CD1c-positive myeloid dendritic cell (primary cell): ENCODE results near the gene DPP10.
"Not testable (repeated sequence)": the region's sequence is repeated elsewhere in the genome, so short reads cannot be mapped to it uniquely, and the experiment has no call there.

Source experiments
- DNase-seq: peaks from one replicate; pipeline ENCODE4 v3.0.0-alpha.2; 2016; ENCODE audit errors: extremely low spot score

The DPP10 gene

DNA sequence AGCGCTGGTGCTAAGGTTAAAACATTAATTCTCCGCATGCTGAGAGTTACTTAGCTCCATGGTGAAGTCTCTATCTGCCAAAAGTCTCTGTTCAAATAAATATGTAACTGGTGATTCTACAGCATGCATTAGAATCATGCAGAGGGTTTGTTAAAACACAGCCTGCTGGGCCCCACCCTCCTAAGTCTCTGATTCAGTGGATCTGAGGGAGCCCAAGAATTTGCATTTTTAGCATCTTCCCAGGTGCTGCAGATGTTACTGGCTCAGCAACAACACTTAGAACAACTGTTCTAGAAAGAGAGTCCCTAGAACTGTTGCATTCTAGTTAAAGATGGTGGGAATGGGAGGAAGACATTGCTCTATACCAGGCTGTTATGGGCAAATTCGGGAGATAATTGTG, 73.4 kb downstream of the DPP10 start:
- no peak for DNase-seq

DNA sequence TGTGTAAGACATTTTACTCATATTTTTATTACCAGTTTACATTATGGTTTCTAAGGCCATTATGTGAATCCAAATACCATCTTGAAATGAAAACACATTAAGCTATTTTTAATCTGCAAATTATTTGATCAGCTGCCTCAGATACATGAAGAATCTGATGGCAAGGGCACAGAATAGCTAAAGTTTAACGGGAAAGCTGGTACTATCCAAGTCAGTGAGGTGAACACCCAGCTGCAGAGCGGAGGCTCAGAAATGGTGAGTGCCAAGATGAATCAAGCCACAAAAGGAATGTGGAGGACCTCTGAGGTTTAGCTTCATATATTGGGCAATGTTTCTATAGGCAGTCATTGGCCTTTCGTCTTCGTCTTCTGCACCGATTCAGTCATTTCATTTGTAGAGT, 75.1 kb downstream of the DPP10 start:
- DNase-seq: no peak

DNA sequence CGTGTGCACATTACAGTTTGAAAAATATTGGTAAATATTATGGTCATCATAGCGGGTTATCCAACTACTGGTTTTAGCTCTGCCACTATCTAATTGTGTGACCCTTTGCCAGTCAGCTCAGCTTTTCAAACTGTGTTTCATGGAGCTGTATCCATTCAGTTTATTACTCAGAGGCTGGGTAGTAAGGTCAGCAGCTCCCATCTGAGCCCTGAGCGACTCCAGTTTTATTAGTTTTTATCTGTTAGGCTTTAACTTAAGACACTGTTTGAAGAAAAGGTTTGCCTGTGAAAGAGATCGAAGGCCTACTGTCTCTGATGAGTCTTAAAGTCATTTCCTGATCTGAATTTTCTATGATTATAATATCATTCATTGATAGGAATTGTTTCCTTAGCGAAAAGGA, 76.3 kb downstream of the DPP10 start:
- no peak for DNase-seq

DNA sequence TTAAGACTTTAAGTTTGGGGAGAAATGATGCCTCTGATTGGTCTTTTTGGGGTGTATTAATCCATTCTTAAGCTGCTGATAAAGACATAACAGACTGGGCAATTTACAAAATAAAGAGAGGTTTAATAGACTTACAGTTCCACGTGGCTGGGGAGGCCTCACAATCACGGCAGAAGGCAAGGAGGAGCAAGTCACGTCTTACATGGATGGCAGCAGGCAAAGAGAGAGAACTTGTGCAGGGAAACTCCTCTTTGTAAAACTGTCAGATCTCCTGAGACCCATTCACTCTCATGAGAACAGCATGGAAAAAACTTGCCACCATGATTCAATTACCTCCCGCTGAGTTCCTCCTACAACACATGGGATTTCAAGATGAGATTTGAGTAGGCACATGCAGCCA, 80.2 kb downstream of the DPP10 start:
- not testable (repeated sequence) for DNase-seq

DNA sequence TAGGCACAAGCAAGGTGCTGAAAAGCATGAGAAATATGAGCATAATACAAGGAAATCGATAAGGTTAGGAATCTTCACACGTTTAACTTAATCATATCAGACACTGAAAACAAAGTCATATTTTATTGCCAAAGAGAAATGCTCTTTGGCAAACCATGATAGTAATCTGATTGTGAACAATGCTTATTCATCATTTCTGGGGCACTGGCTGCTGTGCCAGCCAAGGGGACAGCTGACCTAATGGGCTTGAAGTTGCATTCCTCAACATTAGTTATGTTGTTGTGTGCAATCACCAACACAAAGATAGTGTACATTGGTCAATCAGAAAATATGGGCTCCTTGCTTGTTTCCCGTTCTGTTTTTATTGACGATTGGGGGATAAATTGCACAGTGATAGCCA, 83.5 kb downstream of the DPP10 start:
- DNase-seq: no peak

DNA sequence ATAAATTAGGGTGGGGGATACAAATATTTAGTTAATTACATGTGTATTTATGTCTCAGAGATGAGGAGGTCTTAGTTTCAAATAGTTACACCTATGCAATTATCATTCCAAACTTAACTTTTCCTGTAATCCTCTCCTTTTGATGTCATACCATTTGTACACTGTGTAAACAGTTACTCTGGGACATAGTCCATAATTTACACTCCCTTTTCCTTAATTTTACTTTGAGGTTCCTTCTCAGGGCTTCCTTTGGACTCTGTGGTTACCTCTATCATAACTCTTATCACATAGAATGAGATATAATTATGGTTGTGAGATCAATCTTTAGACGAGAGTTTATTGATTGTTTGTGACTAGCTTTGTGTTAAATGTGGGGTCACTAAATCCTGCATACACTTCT, 84.4 kb downstream of the DPP10 start:
- no peak for DNase-seq

DNA sequence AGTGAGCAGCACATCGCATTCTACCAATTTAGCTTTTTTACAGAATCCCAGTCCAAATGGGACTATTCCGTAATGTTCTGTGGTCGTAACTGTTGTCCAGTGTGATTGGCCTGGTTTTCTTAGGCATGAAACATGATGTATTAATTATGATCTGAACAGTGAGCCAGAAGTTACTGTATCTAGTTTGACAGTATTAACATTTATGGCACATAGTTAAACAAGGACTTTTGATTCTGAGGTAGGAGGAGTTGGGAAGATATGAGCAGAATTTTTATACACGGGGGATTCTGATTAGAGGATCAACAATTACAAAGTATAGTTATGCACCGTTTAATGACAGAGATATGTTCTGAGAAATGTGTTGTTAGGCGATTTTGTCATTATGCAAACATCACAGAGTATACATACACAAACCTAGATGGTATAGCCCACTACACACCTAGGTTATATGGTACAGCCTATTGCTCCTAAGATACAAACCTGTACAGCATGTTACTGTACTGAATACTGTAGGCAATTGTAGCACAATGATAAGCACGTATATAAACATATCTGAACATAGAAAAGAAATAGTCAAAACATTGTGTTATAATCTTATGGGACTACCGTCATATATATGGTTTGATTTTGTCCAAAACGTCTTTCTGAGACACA, 85.0 kb downstream of the DPP10 start:
- DNase-seq: no peak

DNA sequence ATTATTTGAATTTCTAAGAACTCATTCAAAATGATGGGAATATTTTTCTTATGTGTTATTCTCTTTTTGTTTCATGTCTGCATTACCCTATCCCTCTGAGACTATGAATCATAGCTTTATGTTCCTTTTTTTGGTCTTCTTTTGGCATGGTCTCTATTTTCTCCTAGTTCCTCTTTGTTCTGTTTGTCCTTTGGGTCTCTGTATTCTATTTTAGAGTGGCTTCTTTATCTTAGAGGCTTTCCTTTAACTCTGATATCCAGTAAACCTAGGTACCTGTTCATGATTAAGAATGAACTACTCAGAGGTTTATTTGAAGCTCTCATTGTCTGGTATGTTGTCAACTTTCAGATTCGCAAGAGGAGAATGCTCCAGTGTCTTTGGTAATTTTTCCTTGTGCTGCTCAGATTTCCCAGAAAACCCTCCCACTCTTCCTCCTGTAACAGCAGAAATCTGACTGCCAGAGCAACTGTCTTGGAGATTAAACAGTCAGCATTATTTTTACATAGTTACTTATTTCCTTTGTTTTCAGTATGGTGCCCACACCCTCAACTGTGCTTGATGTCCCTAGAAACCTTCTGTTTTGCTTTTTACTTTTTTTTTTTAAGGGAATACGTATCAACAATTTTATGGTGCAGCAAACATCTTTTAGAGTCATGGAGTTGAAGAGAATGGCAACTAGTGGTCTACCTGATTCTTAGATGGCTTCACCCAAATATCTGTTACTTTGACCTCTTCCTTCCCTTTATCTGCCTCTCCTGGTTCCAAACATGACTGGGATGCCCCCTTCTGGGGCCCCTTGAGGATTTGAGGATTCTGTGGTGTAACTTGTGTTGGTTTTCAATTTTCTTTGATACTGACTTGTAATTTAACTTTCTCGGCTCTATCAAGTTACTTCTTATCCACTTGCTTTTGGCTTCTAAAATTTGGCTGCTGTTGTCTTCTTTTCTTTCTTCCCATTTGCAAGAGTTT, 92.0 kb downstream of the DPP10 start:
- DNase-seq: peak; percentile 11

DNA sequence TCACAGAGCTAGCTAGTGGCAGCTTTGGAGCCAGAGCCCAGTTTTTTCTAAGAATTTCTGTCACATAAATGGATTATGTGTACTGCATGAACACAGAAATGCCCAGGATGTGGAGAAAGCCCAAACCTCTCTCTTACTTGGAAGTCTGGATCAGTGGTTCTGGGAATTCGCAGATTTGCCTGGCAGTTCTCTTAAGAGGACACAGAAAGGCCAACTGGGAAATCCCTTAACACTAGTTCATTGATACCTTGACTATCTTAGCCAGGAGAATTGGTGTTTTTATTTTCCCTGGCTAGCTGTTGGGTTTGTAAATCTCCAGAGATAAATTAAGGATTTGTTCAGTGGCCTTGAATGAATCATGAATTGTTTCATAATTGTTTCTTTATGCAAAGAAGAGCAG, 95.3 kb downstream of the DPP10 start:
- no peak for DNase-seq

DNA sequence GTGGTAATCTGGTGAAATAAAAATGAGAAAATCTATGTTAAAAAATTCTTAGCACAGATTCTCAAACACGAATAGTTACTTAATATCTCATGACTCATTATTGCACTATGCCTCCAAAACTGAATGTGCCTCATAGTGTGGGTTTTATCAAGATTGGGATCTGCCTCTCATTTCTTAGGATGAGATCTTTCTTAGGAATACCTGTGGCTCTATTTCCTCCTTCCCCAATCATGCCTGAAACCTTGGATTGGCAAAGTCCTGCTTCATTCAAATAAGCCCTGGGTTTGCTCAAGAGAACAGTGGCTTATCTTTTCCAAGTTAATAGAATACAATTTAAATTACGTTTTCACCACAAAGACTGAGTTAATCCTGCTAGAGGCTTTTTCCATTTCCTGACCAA, 100.3 kb downstream of the DPP10 start:
- no peak for DNase-seq

DNA sequence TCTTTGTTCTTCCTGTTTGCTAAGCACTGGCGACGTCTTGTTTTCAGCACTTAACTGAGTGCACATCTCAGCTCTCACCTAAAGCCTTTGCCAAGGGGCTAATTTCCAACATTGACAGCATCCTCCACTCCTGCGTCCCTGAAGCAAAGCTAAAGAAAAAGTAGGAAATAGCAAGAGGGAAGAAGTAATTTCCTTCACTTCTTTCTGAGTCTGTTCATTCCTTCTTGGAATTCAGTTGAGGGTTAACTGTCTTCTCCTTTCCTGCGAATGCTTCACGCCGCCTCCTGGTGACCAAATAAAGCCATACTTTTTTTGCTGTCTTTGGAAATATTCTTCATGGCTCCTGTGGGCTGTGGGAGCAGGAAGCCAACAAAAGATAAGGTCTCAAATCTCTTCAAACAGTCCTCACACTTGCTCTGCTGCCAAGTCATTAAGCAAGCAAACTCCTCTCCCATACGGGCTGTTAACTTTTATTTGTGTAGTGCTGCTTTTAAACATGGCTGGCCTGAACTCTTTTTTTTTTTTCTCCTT, 100.9 kb downstream of the DPP10 start:
- DNase-seq: no peak

DNA sequence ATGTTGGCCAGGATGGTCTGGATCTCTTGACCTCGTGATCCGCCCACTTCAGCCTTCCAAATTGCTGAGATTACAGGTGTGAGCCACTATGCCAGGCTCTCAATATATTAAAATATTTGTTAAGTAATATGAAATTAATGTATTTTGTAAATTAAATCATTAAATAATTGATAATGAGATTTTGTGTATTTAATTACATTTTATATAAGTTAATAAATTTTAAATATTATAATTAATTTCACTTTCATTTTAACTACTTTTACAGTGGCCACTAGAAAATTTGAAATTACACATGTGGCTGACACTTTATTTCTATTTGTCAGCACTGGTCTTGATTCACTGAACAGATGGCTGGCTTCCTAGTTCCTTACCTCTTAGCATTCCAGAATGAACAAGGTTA, 102.6 kb downstream of the DPP10 start:
- no peak for DNase-seq

DNA sequence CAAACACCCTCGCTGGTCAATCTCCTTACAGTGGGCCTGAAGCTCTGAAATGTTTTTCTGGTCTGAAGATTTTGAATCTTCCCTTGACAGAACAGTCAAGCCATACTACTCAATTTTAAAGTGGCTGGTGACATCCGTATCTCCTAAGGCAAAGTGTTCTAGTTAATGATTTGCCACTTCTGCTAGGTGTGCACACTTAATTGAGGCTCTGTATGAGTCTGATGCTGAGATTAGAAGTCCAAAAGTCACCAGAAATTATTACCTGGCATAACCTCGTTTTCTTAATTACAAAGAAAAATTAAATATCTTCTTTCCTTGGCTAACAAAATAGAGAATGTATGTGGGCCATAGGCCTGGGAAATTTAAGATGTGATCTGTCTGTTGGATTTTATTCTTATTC, 104.1 kb downstream of the DPP10 start:
- DNase-seq: no peak

DNA sequence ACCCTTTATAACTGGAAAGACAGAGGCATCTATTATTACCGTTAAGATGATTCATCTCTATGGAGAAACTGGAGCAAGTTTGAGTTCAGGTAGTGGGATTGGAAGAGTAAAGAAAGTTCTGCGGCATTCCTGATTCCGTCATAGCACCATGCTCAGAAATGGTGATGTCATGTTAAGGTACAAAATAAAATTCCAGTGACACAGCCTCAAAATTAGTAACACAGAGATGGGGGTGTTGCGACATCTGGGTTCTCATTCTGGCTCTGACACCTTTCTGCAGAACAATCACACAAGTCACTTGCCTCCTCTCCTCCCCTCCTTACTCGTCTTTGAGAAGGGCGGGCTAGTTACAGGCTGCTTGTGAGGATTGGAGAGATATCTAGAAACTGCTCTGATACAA, 105.7 kb downstream of the DPP10 start:
- DNase-seq: no peak

DNA sequence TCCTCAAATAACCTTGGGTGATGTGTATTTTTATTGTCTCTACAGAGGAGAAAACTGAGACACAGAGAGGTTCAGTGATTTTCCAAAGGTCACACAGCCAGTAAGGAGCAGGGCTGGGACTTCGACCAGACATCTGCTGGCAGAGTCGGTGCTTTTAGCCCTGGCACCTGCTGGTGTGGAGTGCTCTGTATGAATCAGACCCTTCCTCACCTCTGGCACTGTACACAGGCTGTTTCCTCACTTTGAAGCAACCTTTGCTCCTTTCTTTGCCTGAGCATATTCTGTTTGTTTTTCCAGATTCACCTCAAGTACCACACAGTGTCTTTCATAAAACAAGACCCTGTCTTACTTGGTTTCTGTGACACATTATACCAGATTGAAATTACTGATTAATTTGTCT, 107.9 kb downstream of the DPP10 start:
- no peak for DNase-seq

DNA sequence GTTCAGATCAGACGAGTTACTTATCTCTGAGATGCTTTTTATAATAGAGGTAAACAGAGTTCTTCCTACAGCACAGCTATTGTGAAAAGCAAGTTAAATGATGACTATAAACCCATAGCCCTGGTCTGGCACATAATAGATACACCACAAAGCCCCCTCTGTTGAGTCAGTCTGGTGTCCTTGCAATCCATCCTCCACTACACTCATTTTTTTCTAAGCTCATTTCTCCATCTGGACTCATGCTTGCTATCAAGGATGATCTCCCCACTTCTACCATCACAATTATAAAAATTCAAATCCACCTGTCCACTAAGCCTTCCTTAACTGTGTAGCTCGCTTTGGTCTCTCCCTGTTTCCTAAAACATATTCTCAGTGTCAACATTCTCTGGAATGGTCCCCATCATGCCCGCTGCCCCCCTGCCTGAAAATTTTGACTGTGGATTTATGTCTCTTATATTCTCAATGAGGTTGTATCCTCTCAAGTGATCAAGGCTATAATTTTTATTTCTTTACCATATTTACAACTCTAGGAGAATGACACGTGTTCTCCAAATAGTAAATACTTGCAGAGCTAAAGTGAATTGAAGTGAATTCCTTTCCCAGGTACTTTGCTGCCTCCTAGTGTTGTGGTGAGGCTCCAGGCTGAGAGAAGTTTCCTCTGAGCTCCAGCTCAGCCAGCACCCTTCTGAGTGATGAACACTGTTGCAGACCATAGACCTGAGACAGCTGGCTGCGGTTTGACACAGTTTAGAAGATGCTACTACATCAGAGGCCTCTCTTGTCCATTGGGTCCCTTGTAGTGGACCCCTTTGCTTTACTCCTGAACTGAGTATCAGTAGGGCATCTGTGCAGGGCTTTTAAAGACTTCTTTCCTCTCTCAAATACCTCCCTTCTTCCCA, 108.7 kb downstream of the DPP10 start:
- DNase-seq: peak; percentile 24

DNA sequence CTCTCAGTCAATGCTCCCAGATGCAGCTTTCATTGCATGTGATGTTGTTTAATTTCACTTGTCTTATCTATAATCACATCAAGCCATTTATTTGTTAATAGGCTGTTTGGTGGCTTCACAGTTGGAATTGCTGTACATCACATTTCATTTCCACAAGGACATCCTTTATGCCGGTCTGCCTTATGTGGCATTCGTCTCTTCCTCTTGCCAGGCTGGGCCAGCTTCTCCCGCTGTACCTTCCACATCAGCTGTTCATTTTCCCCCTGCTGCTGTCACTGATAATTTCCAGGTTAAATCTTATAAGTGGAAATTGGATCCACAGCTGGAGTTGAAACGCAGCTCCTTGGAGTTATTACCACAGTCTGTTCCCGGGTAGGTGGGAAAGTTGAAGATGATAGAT, 110.6 kb downstream of the DPP10 start:
- DNase-seq: no peak

DNA sequence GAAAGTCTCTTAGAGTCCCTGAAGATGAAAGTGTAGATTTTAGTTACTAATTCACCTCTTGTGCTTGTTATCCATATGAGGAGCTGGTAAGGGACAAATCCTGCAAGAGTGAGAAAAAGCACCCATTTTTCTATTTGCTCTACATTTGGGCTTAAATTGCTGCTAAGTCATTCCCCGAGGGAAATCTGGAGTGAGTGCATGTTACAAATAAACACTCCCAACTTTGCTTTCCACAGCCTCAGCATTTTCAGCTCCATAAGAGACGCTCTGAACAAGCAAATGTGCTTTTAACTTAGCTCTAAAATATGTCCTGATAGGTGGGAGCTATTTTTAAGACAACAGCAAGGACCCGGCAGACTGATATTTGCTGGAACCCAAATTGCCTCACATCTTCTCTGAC, 126.7 kb downstream of the DPP10 start:
- DNase-seq: no peak

DNA sequence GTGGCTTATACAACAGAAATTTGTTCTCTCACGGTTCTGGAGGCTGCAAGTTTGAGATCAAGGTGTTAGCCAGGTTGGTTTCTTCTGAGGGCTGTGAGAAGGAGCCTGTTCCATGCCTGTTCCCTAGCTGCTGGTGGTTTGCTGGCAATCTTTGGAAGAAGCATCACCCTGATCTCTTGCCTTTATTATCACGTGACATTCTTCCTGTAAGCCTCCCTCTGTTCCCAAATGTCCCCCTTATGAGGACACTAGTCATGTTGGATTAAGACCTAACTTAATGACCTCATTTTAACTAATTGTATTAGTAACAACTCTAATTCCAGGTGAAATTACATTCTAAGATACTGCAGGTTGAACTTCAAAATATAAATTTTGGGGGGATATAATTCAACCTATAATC, 135.2 kb downstream of the DPP10 start:
- no peak for DNase-seq

DNA sequence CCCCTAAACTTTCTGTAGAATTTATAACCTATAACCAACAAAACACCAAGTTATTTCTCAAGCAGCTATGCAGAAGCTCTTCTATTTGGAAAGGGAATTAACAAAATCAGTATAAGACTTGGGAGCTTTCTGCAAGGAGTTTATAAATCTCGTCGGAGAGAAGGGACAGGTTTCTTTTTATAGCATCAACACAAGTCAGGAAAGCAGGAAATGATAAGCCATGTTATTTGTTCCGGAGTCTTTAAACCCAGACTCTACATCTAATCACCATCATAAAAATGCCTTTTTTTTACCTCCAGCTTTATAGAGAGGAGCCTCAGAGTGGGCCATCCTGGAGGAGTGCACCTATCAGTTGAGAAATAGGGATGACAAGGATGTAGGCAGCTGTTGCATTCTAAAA, 137.1 kb downstream of the DPP10 start:
- no peak for DNase-seq

DNA sequence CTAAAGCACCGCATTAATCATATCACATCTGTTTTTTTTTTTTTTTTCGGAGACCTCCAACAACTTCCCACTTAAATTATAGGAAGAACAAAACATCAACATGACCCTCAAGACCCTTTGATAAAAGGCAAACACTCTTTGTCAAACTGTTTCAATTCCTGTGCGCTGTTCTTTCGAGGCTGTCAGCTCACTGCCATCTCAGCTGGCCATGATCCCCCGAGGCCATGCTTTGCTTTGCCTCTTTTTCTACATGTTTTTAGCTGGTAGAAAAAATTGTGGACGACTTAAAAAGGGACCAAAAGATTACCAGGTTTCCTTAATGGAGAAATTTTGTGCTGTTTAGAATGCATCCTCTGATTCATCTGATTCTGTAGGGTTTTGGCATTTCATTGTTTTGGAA, 138.2 kb downstream of the DPP10 start:
- DNase-seq: no peak

DNA sequence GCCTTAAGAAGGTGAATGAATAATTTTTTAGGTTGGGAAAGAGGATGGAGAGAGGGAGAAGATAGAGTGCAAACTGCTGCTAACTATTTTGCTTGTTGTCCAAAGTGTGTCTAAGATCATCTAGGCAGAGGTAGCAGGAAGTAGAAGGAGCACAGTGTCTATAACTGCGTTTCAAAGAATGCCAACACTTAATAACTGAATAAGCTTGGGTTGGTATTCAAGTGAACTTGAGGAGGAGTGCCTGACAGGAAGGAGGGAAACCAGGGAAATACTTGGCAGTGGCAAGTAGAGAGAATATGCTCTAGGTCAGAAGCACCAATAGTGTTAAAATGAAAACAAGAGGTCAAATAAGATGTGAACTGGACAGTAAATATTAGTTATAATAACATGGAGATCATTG, 155.9 kb downstream of the DPP10 start:
- DNase-seq: no peak
